Measurements from ENCODE around the gene DRG1. TPM values are rescaled to one million over a fixed set of nuclear protein-coding genes. Genes with fewer than 3 reads are reported as not detected.

DRG1 gene
- total RNA-seq (2022; extraction: Qiagen RNA extraction): 50.9 to 85.7 TPM (median 58.2 TPM) in 5 replicates

GRCh38 chr22:31399211-31400022 lies at the start of gene DRG1:
Gene DRG1, plus strand, starts transcription at chr22:31399604. Its CDS starts 80 bp downstream, at chr22:31399684.

Other genes with a start within 250 kb of the DRG1 start
- gene RNF185, start 239.4 kb upstream of the DRG1 start, total RNA-seq (2022; extraction: Qiagen RNA extraction): 22.7 to 25.9 TPM (median 25.3 TPM) in 5 replicates
- 7.4 to 9.0 TPM (median 7.7 TPM) in 5 replicates for gene LIMK2, start 187.3 kb upstream of the DRG1 start, total RNA-seq (2022; extraction: Qiagen RNA extraction)
- 0.73 to 1.2 TPM (median 0.78 TPM) in 5 replicates for gene PIK3IP1, start 107.1 kb upstream of the DRG1 start, total RNA-seq (2022; extraction: Qiagen RNA extraction)
- gene PATZ1, start 53.3 kb upstream of the DRG1 start, total RNA-seq (2022; extraction: Qiagen RNA extraction): 17.2 to 21.8 TPM (median 21.5 TPM) in 5 replicates
- 12.4 to 15.6 TPM (median 13.1 TPM) in 5 replicates for gene EIF4ENIF1, start 90.2 kb downstream of the DRG1 start, total RNA-seq (2022; extraction: Qiagen RNA extraction)
- 8.3 to 12.2 TPM (median 9.3 TPM) in 5 replicates for gene SFI1, start 96.9 kb downstream of the DRG1 start, total RNA-seq (2022; extraction: Qiagen RNA extraction)

Measured in A549 treated with Mapracorat at 1 μM for 4 hours (cell line).